HCT116 (cell line): Measurements from ENCODE around the gene ST7L. TPM values are rescaled to one million over a fixed set of nuclear protein-coding genes. Genes with fewer than 3 reads are reported as not detected.

Experiments used
- ATAC-seq: fragments of 200-7000 bp; cut with Tn5 transposase; 2 replicates; pipeline ENCODE4 v1.9.1; 2020; ENCODE audit warnings: mild to moderate bottlenecking, moderate library complexity
- BruUV-seq: library from RNA; stranded (reverse); fragments of 400-500 nt; replicated peaks from 2 replicates; lab custom pipeline; 2021; lab: Mats Ljungman, UMichigan
- CTCF ChIA-PET: fragments of 300-600 bp; sonication (Branson Sonifier 250); formaldehyde crosslinking; loops from one replicate; lab custom pipeline; 2021; ENCODE audit warnings: antibody characterized with exemption; lab: Charles Lee
- POLR2A ChIA-PET: fragments of 300-600, 350-600 bp; sonication (Branson Sonifier 250); formaldehyde crosslinking; loops from one replicate; lab custom pipeline; 2021; ENCODE audit warnings: antibody characterized with exemption; lab: Charles Lee
- RAD21 ChIA-PET, 2 experiments: fragments of 300-600 bp; sonication (Branson Sonifier 250); formaldehyde crosslinking; loops; one replicate each; lab custom pipeline; 2023; ENCODE audit warnings: low total read pairs in 2 of 2; ENCODE audit not compliant: uncharacterized antibody in 2 of 2, unreplicated experiment in 2 of 2, low non-redundant PET in 1 of 2; lab: Charles Lee
- DNase-seq: peaks from one replicate; pipeline ENCODE4 v3.0.0-alpha.2; 2010; ENCODE audit warnings: low read depth, low spot score
- H2AFZ ChIP-seq: fragments of 200-600 bp; shearing (Covaris generic), sonication (generic); 2 replicates; pipeline ENCODE4 v1.6.1; 2017; ENCODE audit warnings: low read depth, mixed run types, mixed read lengths, antibody characterized with exemption, low read length; ENCODE audit not compliant: poor library complexity, severe bottlenecking
- H3K27ac ChIP-seq: 2 replicates; pipeline ENCODE4 v1.5.1; 2012; ENCODE audit warnings: low read depth, low read length
- H3K27me3 ChIP-seq: fragments of 200-600 bp; sonication (generic); 2 replicates; pipeline ENCODE4 v1.6.1; 2016; ENCODE audit warnings: mixed run types, low read length, mixed read lengths; ENCODE audit not compliant: insufficient read depth
- H3K36me3 ChIP-seq, 2 experiments: fragments of 200-500 bp in 1 of 2; fragments of 200-600 bp in 1 of 2; sonication (Bioruptor generic) in 1 of 2; sonication (generic) in 1 of 2; 2 replicates each; pipeline versions ENCODE4 v1.5.1 to v1.6.1; 2014 to 2016; ENCODE audit warnings: low read length in 2 of 2, inconsistent platforms in 1 of 2, mixed read lengths in 1 of 2, mixed run types in 1 of 2; ENCODE audit not compliant: insufficient read depth in 2 of 2, control insufficient read depth in 1 of 2
- H3K4me1 ChIP-seq, 2 experiments: fragments of 200-600 bp in 1 of 2; sonication (generic) in 1 of 2; 2 replicates each; pipeline versions ENCODE4 v1.5.1 to v1.6.1; 2012 to 2017; ENCODE audit warnings: low read length in 2 of 2, inconsistent platforms in 1 of 2, mild to moderate bottlenecking in 1 of 2, mixed read lengths in 1 of 2, mixed run types in 1 of 2, moderate library complexity in 1 of 2; ENCODE audit not compliant: insufficient read depth in 2 of 2, control insufficient read depth in 1 of 2
- H3K4me2 ChIP-seq: fragments of 200-600 bp; sonication (generic); 2 replicates; pipeline ENCODE4 v1.6.1; 2017; ENCODE audit warnings: mixed run types, low read length, mixed read lengths
- H3K4me3 ChIP-seq, 2 experiments: fragments of 200-600 bp in 1 of 2; sonication (generic) in 1 of 2; replicated peaks in 1 of 2; 2 replicates each; pipeline ENCODE4 v1.5.1; 2011 to 2016; ENCODE audit warnings: low read length in 2 of 2, control low read depth in 1 of 2, low read depth in 1 of 2, mild to moderate bottlenecking in 1 of 2, mixed read lengths in 1 of 2, mixed run types in 1 of 2
- H3K79me2 ChIP-seq: fragments of 200-600 bp; sonication (generic); 2 replicates; pipeline ENCODE4 v1.6.1; 2017; ENCODE audit warnings: mild to moderate bottlenecking, mixed run types, low read length, moderate library complexity, mixed read lengths; ENCODE audit not compliant: insufficient read depth
- H3K9ac ChIP-seq: fragments of 200-600 bp; sonication (generic); 2 replicates; pipeline ENCODE4 v1.6.1; 2016; ENCODE audit warnings: low read length, mixed read lengths
- H3K9me2 ChIP-seq: fragments of 200-600 bp; sonication (generic), shearing (Covaris generic); 2 replicates; pipeline ENCODE4 v1.6.1; 2017; ENCODE audit warnings: mixed run types, mild to moderate bottlenecking, moderate library complexity; ENCODE audit not compliant: insufficient read depth
- H3K9me3 ChIP-seq, 2 experiments: fragments of 200-500 bp in 1 of 2; fragments of 200-600 bp in 1 of 2; sonication (Bioruptor generic) in 1 of 2; sonication (generic) in 1 of 2; 2 replicates each; pipeline ENCODE4 v1.6.1; 2014 to 2017; ENCODE audit warnings: low read length in 2 of 2, mixed read lengths in 2 of 2, inconsistent platforms in 1 of 2, low read depth in 1 of 2, mild to moderate bottlenecking in 1 of 2, mixed run types in 1 of 2, moderate library complexity in 1 of 2; ENCODE audit not compliant: control insufficient read depth in 1 of 2, insufficient read depth in 1 of 2
- H4K20me1 ChIP-seq: fragments of 200-600 bp; sonication (generic), shearing (Covaris generic); 2 replicates; pipeline ENCODE4 v1.6.1; 2017; ENCODE audit warnings: mixed run types, mild to moderate bottlenecking, moderate library complexity; ENCODE audit not compliant: insufficient read depth
- CBX3 ChIP-seq: IDR thresholded peaks from 2 replicates; pipeline ENCODE4 v1.6.1; 2012; ENCODE audit warnings: low read depth
- CEBPB ChIP-seq: IDR thresholded peaks from 2 replicates; pipeline ENCODE4 v1.6.1; 2012; ENCODE audit warnings: low read depth
- ELF1 ChIP-seq: IDR thresholded peaks from 2 replicates; pipeline ENCODE4 v1.6.1; 2012; ENCODE audit warnings: low read depth, borderline replicate concordance
- FOSL1 ChIP-seq: IDR thresholded peaks from 2 replicates; pipeline ENCODE4 v1.6.1; 2012; ENCODE audit warnings: low read depth
- YY1 ChIP-seq: IDR thresholded peaks from 2 replicates; pipeline ENCODE4 v1.6.1; 2011; ENCODE audit warnings: low read length, low read depth, moderate library complexity, mild to moderate bottlenecking; ENCODE audit not compliant: insufficient replicate concordance; ENCODE audit errors: extremely low read depth
- ZFX ChIP-seq: fragments of 450-650 bp; IDR thresholded peaks from 2 replicates; pipeline ENCODE4 v1.6.1; 2017
- intact Hi-C: fragments of 100-400 bp; cut with micrococcal nuclease; formaldehyde crosslinking; loops from 2 replicates; pipeline ENCODE4 v1.10.0; 2022
- total RNA-seq: library from RNA; stranded (reverse); gene quantifications from one replicate; pipeline ENCODE4 v1.2.1, GENCODE V29; 2021; ENCODE audit not compliant: unreplicated experiment
- TF ChIP-seq, protein P1 (sequence below): IDR thresholded peaks from 2 replicates; pipeline ENCODE4 v1.6.1; 2012; ENCODE audit warnings: low read depth
- TF ChIP-seq, protein P2 (sequence below): IDR thresholded peaks from 2 replicates; pipeline ENCODE4 v1.6.1; 2012

Gene ST7L
- total RNA-seq, 1 experiment from 2014 or later, result 19.9 TPM

DNA sequence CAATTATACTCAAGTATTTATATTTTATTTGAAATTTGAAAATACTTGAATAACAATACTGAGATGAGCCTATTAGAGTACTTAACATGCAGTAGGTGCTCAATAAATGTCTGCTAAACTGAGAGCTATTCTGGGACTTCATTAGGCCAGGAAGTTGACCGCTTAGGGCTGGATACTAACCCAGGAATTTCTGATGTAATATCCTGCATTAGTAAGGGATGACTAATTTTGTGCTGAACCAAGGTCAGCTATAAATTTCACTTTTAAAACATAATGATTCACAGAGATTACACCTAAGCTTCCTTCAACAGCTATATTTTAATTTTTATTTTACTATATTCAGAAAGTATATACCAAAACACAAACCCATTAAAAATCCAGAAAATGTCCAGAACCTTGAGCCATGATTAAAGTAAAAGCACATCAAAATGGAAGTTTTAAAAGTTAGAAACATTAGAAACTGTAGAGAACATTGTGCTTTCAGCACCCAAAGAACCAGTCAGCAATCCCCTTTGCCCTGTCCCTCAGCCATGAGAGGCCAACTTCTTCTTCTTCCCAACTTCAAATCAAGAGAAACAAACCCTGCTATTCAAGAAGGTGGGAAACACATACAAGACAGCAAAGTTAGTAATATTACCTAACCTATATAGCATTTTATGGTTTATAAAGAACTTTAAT is 74.8 kb downstream of the ST7L start (continued):
- TF ChIP-seq, protein P1, sequence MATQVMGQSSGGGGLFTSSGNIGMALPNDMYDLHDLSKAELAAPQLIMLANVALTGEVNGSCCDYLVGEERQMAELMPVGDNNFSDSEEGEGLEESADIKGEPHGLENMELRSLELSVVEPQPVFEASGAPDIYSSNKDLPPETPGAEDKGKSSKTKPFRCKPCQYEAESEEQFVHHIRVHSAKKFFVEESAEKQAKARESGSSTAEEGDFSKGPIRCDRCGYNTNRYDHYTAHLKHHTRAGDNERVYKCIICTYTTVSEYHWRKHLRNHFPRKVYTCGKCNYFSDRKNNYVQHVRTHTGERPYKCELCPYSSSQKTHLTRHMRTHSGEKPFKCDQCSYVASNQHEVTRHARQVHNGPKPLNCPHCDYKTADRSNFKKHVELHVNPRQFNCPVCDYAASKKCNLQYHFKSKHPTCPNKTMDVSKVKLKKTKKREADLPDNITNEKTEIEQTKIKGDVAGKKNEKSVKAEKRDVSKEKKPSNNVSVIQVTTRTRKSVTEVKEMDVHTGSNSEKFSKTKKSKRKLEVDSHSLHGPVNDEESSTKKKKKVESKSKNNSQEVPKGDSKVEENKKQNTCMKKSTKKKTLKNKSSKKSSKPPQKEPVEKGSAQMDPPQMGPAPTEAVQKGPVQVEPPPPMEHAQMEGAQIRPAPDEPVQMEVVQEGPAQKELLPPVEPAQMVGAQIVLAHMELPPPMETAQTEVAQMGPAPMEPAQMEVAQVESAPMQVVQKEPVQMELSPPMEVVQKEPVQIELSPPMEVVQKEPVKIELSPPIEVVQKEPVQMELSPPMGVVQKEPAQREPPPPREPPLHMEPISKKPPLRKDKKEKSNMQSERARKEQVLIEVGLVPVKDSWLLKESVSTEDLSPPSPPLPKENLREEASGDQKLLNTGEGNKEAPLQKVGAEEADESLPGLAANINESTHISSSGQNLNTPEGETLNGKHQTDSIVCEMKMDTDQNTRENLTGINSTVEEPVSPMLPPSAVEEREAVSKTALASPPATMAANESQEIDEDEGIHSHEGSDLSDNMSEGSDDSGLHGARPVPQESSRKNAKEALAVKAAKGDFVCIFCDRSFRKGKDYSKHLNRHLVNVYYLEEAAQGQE, result no peak
- TF ChIP-seq ZFX, result no peak
- TF ChIP-seq ELF1, result peak; percentile 14; the same call in 1 of the 2 replicates
- no peak for TF ChIP-seq YY1

DNA sequence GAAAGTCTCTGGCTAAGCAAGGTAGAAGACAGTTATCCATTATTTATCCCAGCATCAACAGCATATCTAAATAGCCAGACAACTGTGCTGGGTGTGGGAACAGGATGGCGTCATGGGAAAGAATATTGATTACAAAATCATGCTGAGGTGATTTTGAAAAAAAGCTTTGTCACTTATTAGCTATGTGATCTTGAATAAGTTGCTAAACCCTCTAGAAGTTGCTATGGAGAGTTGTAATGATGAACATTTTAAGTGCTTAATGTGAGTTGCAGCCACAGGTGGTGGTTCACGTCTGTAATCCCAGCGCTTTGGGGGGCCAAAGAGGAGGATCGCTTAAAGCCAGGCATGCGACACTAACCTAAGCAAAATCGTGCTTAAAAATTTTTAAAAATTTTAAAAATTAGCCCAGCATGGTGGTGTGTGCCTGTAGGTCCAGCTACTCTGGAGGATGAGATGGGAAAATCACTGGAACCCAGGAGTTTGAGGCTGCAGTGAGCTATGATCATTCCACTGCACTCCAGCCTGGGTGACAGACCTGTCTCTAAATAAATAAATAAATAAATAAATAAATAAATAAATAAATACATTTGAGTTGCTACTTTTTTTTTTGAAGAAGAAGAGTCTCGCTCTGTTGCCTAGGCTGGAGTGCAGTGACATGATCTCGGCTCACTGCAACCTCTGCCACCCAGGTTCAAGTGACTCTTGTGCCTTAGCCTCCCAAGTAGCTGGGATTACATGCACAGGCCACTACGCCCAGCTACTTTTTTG is 76.6 kb downstream of the ST7L start:
- ChIA-PET RAD21 (no interaction called here), CTCF (no interaction called here)
- Histone ChIP-seq H3K9ac (no peak overlapping the region), H3K9me2 (no peaks in the 10 kb centered on the region)
- no TSS peak for BruUV-seq
- no peak for TF ChIP-seq FOSL1
- TF ChIP-seq, protein P2, sequence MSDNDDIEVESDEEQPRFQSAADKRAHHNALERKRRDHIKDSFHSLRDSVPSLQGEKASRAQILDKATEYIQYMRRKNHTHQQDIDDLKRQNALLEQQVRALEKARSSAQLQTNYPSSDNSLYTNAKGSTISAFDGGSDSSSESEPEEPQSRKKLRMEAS, result no peak
- TF ChIP-seq CEBPB, result no peak
- TF ChIP-seq ZFX, result no peak
- no peak for TF ChIP-seq CBX3
- TF ChIP-seq, all 23 proteins: peak for 0
- Histone ChIP-seq H3K4me1 (peaks cover 19 to 37% of the 10 kb centered on the region in 2 experiments), H4K20me1 (no peaks in the 10 kb centered on the region), H3K79me2 (no peaks in the 10 kb centered on the region), H3K9me3 (no peaks in the 10 kb centered on the region), H3K27ac (no peak overlapping the region), H3K4me3 (no peak overlapping the region), H3K27me3 (no peaks in the 10 kb centered on the region), H3K4me2 (no peak overlapping the region), H3K36me3 (no peaks in the 10 kb centered on the region), H2AFZ (no peak overlapping the region)
- ATAC-seq, result no peak
- DNase-seq, result no peak
- intact Hi-C loops, result no loop called here
- POLR2A ChIA-PET, result no interaction called here
